PC-9 (cell line): ENCODE data around the gene ATP5F1A. TPM values are rescaled to one million over a fixed set of nuclear protein-coding genes. Genes with fewer than 3 reads are reported as not detected.

Experiments
- BruUV-seq: library from RNA; stranded (reverse); fragments of 400-500 nt; replicated peaks from 2 replicates; lab custom pipeline; 2021; lab: Mats Ljungman, UMichigan
- CTCF ChIA-PET: fragments of 300-600 bp; sonication (Branson Sonifier 250); formaldehyde crosslinking; loops from one replicate; lab custom pipeline; 2022; ENCODE audit warnings: antibody characterized with exemption; lab: Charles Lee
- POLR2A ChIA-PET: fragments of 300-600 bp; sonication (Branson Sonifier 250); formaldehyde crosslinking; loops from one replicate; lab custom pipeline; 2022; ENCODE audit warnings: antibody characterized with exemption; ENCODE audit not compliant: unreplicated experiment; lab: Charles Lee
- DNase-seq, 2 experiments: peaks; one replicate each; pipeline versions ENCODE4 v3.0.0 to v3.0.0-alpha.2; 2015 to 2022; ENCODE audit warnings: mixed read lengths in 1 of 2
- H2AFZ ChIP-seq: fragments of 200-600 bp; sonication (generic); 2 replicates; pipeline ENCODE4 v1.8.1; 2017; ENCODE audit warnings: antibody characterized with exemption
- H3F3A ChIP-seq: fragments of 200-600 bp; sonication (generic); 2 replicates; pipeline ENCODE4 v1.8.1; 2017; ENCODE audit warnings: antibody characterized with exemption, mild to moderate bottlenecking, low read depth; ENCODE audit not compliant: insufficient read depth
- H3K27ac ChIP-seq: fragments of 200-600 bp; sonication (generic); 2 replicates; pipeline ENCODE4 v1.6.1; 2016; ENCODE audit warnings: mixed run types
- H3K27me3 ChIP-seq: fragments of 200-600 bp; sonication (generic); 2 replicates; pipeline ENCODE4 v1.6.1; 2016; ENCODE audit warnings: low read depth, mixed run types; ENCODE audit not compliant: insufficient read depth
- H3K36me3 ChIP-seq: fragments of 200-600 bp; sonication (generic); 2 replicates; pipeline ENCODE4 v1.6.1; 2016; ENCODE audit warnings: low read depth, mixed run types
- H3K4me1 ChIP-seq: fragments of 200-600 bp; sonication (generic); replicated peaks from 2 replicates; pipeline ENCODE4 v1.6.1; 2016; ENCODE audit warnings: mixed run types; ENCODE audit not compliant: insufficient read depth
- H3K4me2 ChIP-seq: fragments of 200-600 bp; sonication (generic); 2 replicates; pipeline ENCODE4 v1.6.1; 2017; ENCODE audit warnings: mixed run types
- H3K4me3 ChIP-seq: fragments of 200-600 bp; sonication (generic); 2 replicates; pipeline ENCODE4 v1.6.1; 2016; ENCODE audit warnings: mixed run types
- H3K79me2 ChIP-seq: fragments of 200-600 bp; sonication (generic); 2 replicates; pipeline ENCODE4 v1.6.1; 2017; ENCODE audit warnings: low read depth, mixed run types
- H3K9me2 ChIP-seq: fragments of 200-600 bp; sonication (generic); 2 replicates; pipeline ENCODE4 v1.8.1; 2017; ENCODE audit warnings: mild to moderate bottlenecking; ENCODE audit not compliant: insufficient read depth
- H3K9me3 ChIP-seq: fragments of 200-600 bp; sonication (generic); 2 replicates; pipeline ENCODE4 v1.8.1; 2016; ENCODE audit warnings: low read depth; ENCODE audit not compliant: insufficient read depth
- H4K20me1 ChIP-seq: fragments of 200-600 bp; sonication (generic); 2 replicates; pipeline ENCODE4 v1.8.1; 2017; ENCODE audit not compliant: insufficient read depth
- EZH2 ChIP-seq: fragments of 200-600 bp; sonication (generic); IDR thresholded peaks from 2 replicates; pipeline ENCODE4 v1.8.0; 2017; ENCODE audit warnings: antibody characterized with exemption, low read depth
- intact Hi-C: fragments of 100-400 bp; cut with micrococcal nuclease; formaldehyde crosslinking; loops from one replicate; pipeline ENCODE4 v1.10.0; 2022; ENCODE audit not compliant: unreplicated experiment
- total RNA-seq: library from RNA; stranded (reverse); gene quantifications from 2 replicates; pipeline ENCODE4 v1.2.3, GENCODE V29; 2021
- TF ChIP-seq, protein P1 (sequence below): fragments of 200-600 bp; sonication (generic); conservative IDR thresholded peaks from 2 replicates; pipeline ENCODE4 v1.6.1; 2017; ENCODE audit warnings: mixed run types, antibody characterized with exemption, mild to moderate bottlenecking, moderate library complexity

Gene ATP5F1A
- total RNA-seq, 1 experiment from 2014 or later: 232 TPM

DNA sequence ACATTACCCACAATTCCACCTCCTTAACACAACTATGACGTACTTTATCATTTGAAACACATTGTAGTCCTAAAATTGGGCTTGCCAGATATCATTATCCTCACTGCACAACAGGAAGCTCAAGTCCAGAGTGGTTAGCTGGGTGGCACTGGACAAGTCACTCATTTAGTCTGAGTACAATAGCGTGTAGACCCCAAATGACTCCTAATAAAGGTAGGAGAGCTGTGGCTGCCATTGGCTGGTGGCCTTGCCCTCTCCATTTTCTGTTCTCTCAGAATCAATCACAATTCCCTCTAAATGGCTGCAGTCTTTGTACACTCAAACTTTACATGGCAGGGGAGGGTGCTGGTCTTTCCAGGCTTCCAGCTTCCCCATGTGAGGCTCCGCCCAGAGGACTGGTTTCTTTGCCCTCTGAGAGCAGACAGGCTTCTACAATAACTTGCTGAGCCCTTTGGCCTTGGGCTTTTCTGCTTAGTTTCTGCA lies 37.7 kb downstream of the ATP5F1A start:
- CTCF ChIA-PET: no interaction called here
- no peak for DNase-seq
- H3K9me2 ChIP-seq: no peaks in the 10 kb centered on the region
- H3K4me3 ChIP-seq: no peak overlapping the region
- no TSS peak for BruUV-seq
- no peaks in the 10 kb centered on the region for H4K20me1 ChIP-seq
- H2AFZ ChIP-seq: no peak overlapping the region
- no peak overlapping the region for H3K27ac ChIP-seq
- no peak for TF ChIP-seq EZH2
- TF ChIP-seq, protein P1, sequence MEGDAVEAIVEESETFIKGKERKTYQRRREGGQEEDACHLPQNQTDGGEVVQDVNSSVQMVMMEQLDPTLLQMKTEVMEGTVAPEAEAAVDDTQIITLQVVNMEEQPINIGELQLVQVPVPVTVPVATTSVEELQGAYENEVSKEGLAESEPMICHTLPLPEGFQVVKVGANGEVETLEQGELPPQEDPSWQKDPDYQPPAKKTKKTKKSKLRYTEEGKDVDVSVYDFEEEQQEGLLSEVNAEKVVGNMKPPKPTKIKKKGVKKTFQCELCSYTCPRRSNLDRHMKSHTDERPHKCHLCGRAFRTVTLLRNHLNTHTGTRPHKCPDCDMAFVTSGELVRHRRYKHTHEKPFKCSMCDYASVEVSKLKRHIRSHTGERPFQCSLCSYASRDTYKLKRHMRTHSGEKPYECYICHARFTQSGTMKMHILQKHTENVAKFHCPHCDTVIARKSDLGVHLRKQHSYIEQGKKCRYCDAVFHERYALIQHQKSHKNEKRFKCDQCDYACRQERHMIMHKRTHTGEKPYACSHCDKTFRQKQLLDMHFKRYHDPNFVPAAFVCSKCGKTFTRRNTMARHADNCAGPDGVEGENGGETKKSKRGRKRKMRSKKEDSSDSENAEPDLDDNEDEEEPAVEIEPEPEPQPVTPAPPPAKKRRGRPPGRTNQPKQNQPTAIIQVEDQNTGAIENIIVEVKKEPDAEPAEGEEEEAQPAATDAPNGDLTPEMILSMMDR: no peak
- intact Hi-C loops: no loop called here
- POLR2A ChIA-PET: no interaction called here
- H3K27me3 ChIP-seq: no peaks in the 10 kb centered on the region
- no peaks in the 10 kb centered on the region for H3K79me2 ChIP-seq
- no peaks in the 10 kb centered on the region for H3K4me1 ChIP-seq
- no peaks in the 10 kb centered on the region for H3K9me3 ChIP-seq
- no peak overlapping the region for H3K4me2 ChIP-seq
- no peaks in the 10 kb centered on the region for H3F3A ChIP-seq
- no peaks in the 10 kb centered on the region for H3K36me3 ChIP-seq

DNA sequence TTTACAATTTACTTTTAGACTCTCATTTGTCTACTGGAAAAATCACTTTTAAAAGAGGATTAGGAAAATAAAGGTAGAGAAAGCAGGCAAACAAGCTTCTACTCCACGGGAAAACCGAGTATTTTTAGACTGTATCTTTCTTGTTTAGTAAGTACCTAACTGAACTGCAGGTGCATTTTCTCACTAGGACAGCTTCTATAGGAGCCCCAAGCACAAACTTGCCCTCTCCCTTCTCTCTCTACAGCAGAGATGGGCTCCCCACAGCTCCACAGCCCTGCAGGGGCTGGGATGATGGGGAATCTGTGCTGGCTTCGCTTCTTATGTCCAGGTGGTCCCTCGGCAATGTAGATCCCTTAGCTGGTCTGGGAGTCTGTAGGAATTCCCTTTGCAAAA lies 42.3 kb downstream of the ATP5F1A start:
- Histone ChIP-seq H4K20me1 (no peaks in the 10 kb centered on the region), H3K36me3 (no peaks in the 10 kb centered on the region), H3K4me1 (no peaks in the 10 kb centered on the region), H2AFZ (no peak overlapping the region), H3K27ac (no peak overlapping the region), H3K4me2 (no peak overlapping the region), H3K9me2 (no peaks in the 10 kb centered on the region), H3K79me2 (no peaks in the 10 kb centered on the region), H3K9me3 (no peaks in the 10 kb centered on the region), H3K4me3 (no peak overlapping the region), H3F3A (no peaks in the 10 kb centered on the region), H3K27me3 (no peaks in the 10 kb centered on the region)
- intact Hi-C loops: no loop called here
- ChIA-PET POLR2A (no interaction called here), CTCF (no interaction called here)
- TF ChIP-seq, protein P1: no peak
- BruUV-seq: no TSS peak
- no peak for DNase-seq

DNA sequence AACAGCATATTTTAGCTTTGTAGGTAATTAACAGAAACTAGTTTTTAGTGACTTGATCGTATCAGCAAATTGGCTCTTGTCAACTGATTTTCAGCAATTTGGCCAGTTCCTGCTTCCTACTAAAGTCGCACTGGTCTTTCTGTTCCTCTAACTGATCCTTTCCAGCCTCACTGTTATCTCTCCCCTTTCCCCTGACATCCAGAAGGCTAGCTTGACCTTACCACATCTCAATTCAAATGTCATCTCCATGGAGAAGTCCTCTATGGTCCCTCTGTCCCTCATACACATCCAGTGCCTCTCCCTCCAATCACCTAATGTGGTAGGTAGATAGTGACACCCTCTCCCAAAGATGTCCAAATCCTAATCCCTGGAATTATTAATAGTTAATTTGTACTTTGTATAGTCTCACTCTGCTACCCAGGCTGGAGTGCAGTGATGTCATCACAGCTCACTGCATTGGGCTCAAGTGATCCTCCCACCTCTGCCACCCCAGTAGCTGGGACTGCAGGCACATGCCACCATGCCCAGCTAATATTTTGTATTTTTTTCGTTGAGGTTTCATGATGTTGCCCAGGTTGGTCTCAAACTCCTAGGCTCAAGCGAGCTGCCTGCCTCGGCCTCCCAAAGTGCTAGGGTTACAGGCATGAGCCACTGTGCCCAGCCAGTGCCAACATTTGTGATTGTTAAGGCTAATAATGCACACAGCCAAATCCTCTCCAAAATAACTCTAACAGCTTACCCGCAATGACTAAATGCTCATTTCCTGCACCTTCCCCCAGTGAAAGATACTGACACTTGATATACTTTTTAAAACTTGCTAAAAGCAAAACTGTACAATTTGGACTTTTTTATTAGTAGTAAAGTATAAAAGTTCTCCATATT lies 42.9 kb downstream of the ATP5F1A start:
- Histone ChIP-seq H3K9me3 (no peaks in the 10 kb centered on the region), H3F3A (no peaks in the 10 kb centered on the region), H4K20me1 (no peaks in the 10 kb centered on the region), H3K9me2 (no peaks in the 10 kb centered on the region), H3K27ac (no peak overlapping the region), H3K36me3 (no peaks in the 10 kb centered on the region), H2AFZ (no peak overlapping the region), H3K4me3 (no peak overlapping the region), H3K79me2 (no peaks in the 10 kb centered on the region), H3K4me1 (no peaks in the 10 kb centered on the region), H3K4me2 (no peak overlapping the region), H3K27me3 (no peaks in the 10 kb centered on the region)
- BruUV-seq: no TSS peak
- ChIA-PET POLR2A (no interaction called here), CTCF (no interaction called here)
- no peak for DNase-seq
- TF ChIP-seq, protein P1: no peak
- TF ChIP-seq EZH2: no peak
- intact Hi-C loops: no loop called here
